Endothelial cell of umbilical vein (primary cell): ENCODE data around the gene LOXL1.
A peak's percentile ranks its signal among the peaks of the same experiment; 100 is the strongest.

Experiments used
- CTCF ChIP-seq, 2 donors: IDR thresholded peaks; 1 replicate in 1 of 2; 2 replicates in 1 of 2; pipeline ENCODE4 v1.5.1; 2011; ENCODE audit warnings: low read length in 2 of 2, mild to moderate bottlenecking in 2 of 2, moderate library complexity in 2 of 2, control low read depth in 1 of 2, inconsistent platforms in 1 of 2, low read depth in 1 of 2; ENCODE audit not compliant: insufficient read depth in 1 of 2; ENCODE audit errors: extremely low read depth in 1 of 2
- EZH2 ChIP-seq: IDR thresholded peaks from 2 replicates; pipeline ENCODE4 v1.6.1; 2012; ENCODE audit warnings: borderline replicate concordance, low read depth, mild to moderate bottlenecking, moderate library complexity, low read length, inconsistent platforms; ENCODE audit not compliant: severe bottlenecking
- JUN ChIP-seq: IDR thresholded peaks from 2 replicates; pipeline ENCODE4 v1.6.1; 2011; ENCODE audit warnings: borderline replicate concordance, low read depth; ENCODE audit not compliant: insufficient read length, insufficient read depth
- POLR2A ChIP-seq: IDR thresholded peaks from 2 replicates; pipeline ENCODE4 v1.6.1; 2012; ENCODE audit warnings: low read depth, mild to moderate bottlenecking, control low read depth, low read length
- POLR2AphosphoS5 ChIP-seq: IDR thresholded peaks from 2 replicates; pipeline ENCODE4 v1.6.1; 2012; ENCODE audit warnings: low read depth, mild to moderate bottlenecking, control low read depth, low read length, moderate library complexity; ENCODE audit not compliant: insufficient read depth

- TF ChIP-seq CTCF (IDR thresholded peaks at IDR 0.05; ENCODE audit: extremely low read depth in 1 of 2, insufficient read depth in 1 of 2, low read depth in 1 of 2, low read length in 2 of 2) (no peak), POLR2A (no peak), POLR2AphosphoS5 (peak; percentile 55), JUN (peak; percentile 19), EZH2 (no peak)
Observed at GRCh38 chr15:73956743-73957135, 30.5 kb downstream of the LOXL1 start.
